IMR-90 (cell line): ENCODE measurements around the gene ADCY9. TPM values are rescaled to one million over a fixed set of nuclear protein-coding genes. Genes with fewer than 3 reads are reported as not detected.

ENCODE experiments used
- ATAC-seq: fragments of 200-7000 bp; cut with Tn5 transposase; 2 replicates; pipeline ENCODE4 v1.9.1; 2020; ENCODE audit warnings: low read depth, mild to moderate bottlenecking, moderate library complexity
- BruUV-seq: library from RNA; stranded (reverse); fragments of 400-500 nt; replicated peaks from 2 replicates; lab custom pipeline; 2021; lab: Mats Ljungman, UMichigan
- CTCF ChIA-PET: fragments of 300-600 bp; formaldehyde crosslinking; extraction: SDS; loops from one replicate; lab custom pipeline; 2021; ENCODE audit warnings: antibody characterized with exemption; lab: Yijun Ruan, JAX
- POLR2A ChIA-PET: fragments of 300-600 bp; sonication (Branson Sonifier 250); formaldehyde crosslinking; loops from one replicate; lab custom pipeline; 2022; ENCODE audit warnings: antibody characterized with exemption; ENCODE audit not compliant: unreplicated experiment; lab: Charles Lee
- DNase-seq: peaks from one replicate; pipeline ENCODE4 v3.0.0; 2013
- H2AFZ ChIP-seq: replicated peaks from 2 replicates; pipeline ENCODE3; 2013; ENCODE audit warnings: low read length, mild to moderate bottlenecking; ENCODE audit not compliant: poor library complexity
- H2AK5ac ChIP-seq: 2 replicates; pipeline ENCODE4 v1.6.1; 2013; ENCODE audit warnings: low read depth, low read length, inconsistent platforms
- H2AK9ac ChIP-seq: replicated peaks from 2 replicates; pipeline ENCODE3; 2013; ENCODE audit warnings: mild to moderate bottlenecking, low read depth, low read length, moderate library complexity; ENCODE audit not compliant: poor library complexity
- H2BK120ac ChIP-seq: 2 replicates; pipeline ENCODE4 v1.6.1; 2013; ENCODE audit warnings: low read depth, low read length, inconsistent platforms
- H2BK15ac ChIP-seq: 3 replicates; pipeline ENCODE4 v1.6.1; 2013; ENCODE audit warnings: low read depth, low read length, inconsistent platforms
- H2BK20ac ChIP-seq: 2 replicates; pipeline ENCODE4 v1.6.1; 2013; ENCODE audit warnings: low read depth, mild to moderate bottlenecking, inconsistent platforms, low read length, moderate library complexity
- H2BK5ac ChIP-seq: 2 replicates; pipeline ENCODE4 v1.6.1; 2013; ENCODE audit warnings: mild to moderate bottlenecking, low read depth, low read length, inconsistent platforms; ENCODE audit not compliant: poor library complexity, severe bottlenecking
- H3K14ac ChIP-seq: replicated peaks from 2 replicates; pipeline ENCODE4 v1.6.1; 2013; ENCODE audit warnings: low read depth, low read length, inconsistent platforms
- H3K18ac ChIP-seq: 2 replicates; pipeline ENCODE4 v1.6.1; 2013; ENCODE audit warnings: low read depth, low read length, control low read depth
- H3K23ac ChIP-seq: 2 replicates; pipeline ENCODE4 v1.6.1; 2013; ENCODE audit warnings: low read depth, low read length, inconsistent platforms
- H3K27ac ChIP-seq: 2 replicates; pipeline ENCODE4 v1.5.1; 2013; ENCODE audit warnings: mild to moderate bottlenecking, control low read depth, low read length; ENCODE audit not compliant: insufficient read depth
- H3K27me3 ChIP-seq: 2 replicates; pipeline ENCODE4 v1.6.1; 2013; ENCODE audit warnings: low read length; ENCODE audit not compliant: control insufficient read depth, insufficient read depth
- H3K36me3 ChIP-seq: 2 replicates; pipeline ENCODE4 v1.6.1; 2013; ENCODE audit warnings: low read length, mixed read lengths; ENCODE audit not compliant: control insufficient read depth, insufficient read depth
- H3K4ac ChIP-seq: 2 replicates; pipeline ENCODE4 v1.6.1; 2013; ENCODE audit warnings: low read depth, low read length, inconsistent platforms
- H3K4me1 ChIP-seq: 2 replicates; pipeline ENCODE4 v1.6.1; 2013; ENCODE audit warnings: low read length, mixed read lengths; ENCODE audit not compliant: control insufficient read depth, insufficient read depth
- H3K4me2 ChIP-seq: 2 replicates; pipeline ENCODE4 v1.6.1; 2013; ENCODE audit warnings: low read depth, mild to moderate bottlenecking, control low read depth, low read length, moderate library complexity
- H3K4me3 ChIP-seq: 2 replicates; pipeline ENCODE4 v1.5.1; 2013; ENCODE audit warnings: low read depth, mild to moderate bottlenecking, control low read depth, low read length, moderate library complexity; ENCODE audit not compliant: insufficient read depth
- H3K56ac ChIP-seq: 2 replicates; pipeline ENCODE4 v1.6.1; 2013; ENCODE audit warnings: low read length, inconsistent platforms; ENCODE audit not compliant: insufficient read depth; ENCODE audit errors: extremely low read depth
- H3K79me1 ChIP-seq, 2 experiments: 2 replicates each; pipeline ENCODE4 v1.6.1; 2013; ENCODE audit warnings: low read length in 2 of 2, inconsistent platforms in 1 of 2, low read depth in 1 of 2
- H3K9ac ChIP-seq: 2 replicates; pipeline ENCODE4 v1.6.1; 2013; ENCODE audit warnings: low read depth, low read length, control low read depth
- H3K9me1 ChIP-seq: 2 replicates; pipeline ENCODE4 v1.6.1; 2013; ENCODE audit warnings: low read length, inconsistent platforms; ENCODE audit not compliant: insufficient read depth
- H3K9me3 ChIP-seq: 2 replicates; pipeline ENCODE4 v1.6.1; 2013; ENCODE audit warnings: low read length; ENCODE audit not compliant: control insufficient read depth, insufficient read depth
- H4K20me1 ChIP-seq: 2 replicates; pipeline ENCODE4 v1.6.1; 2013; ENCODE audit warnings: low read length, inconsistent platforms; ENCODE audit not compliant: insufficient read depth
- H4K5ac ChIP-seq: 2 replicates; pipeline ENCODE4 v1.6.1; 2013; ENCODE audit warnings: mild to moderate bottlenecking, low read depth, low read length, control low read depth
- H4K8ac ChIP-seq, 2 experiments: 2 replicates each; pipeline ENCODE4 v1.6.1; 2013; ENCODE audit warnings: low read depth in 2 of 2, low read length in 2 of 2, control low read depth in 1 of 2, inconsistent platforms in 1 of 2
- H4K91ac ChIP-seq: 2 replicates; pipeline ENCODE4 v1.6.1; 2013; ENCODE audit warnings: low read depth, low read length, inconsistent platforms; ENCODE audit not compliant: insufficient read depth
- BHLHE40 ChIP-seq: fragments of 150-350 bp; IDR thresholded peaks from 2 replicates; pipeline ENCODE4 v1.6.1; 2016; ENCODE audit warnings: mild to moderate bottlenecking, low read depth, low read length
- CEBPB ChIP-seq: IDR thresholded peaks from 2 replicates; pipeline ENCODE4 v1.6.1; 2012; ENCODE audit warnings: low read depth, low read length, improper control_type of control experiment
- MAFK ChIP-seq: IDR thresholded peaks from 2 replicates; pipeline ENCODE4 v1.6.1; 2012; ENCODE audit warnings: low read depth, low read length, improper control_type of control experiment
- MXI1 ChIP-seq: IDR thresholded peaks from 2 replicates; pipeline ENCODE4 v1.6.1; 2012; ENCODE audit warnings: low read depth, mild to moderate bottlenecking, low read length, moderate library complexity, borderline replicate concordance
- NFE2L2 ChIP-seq: fragments of 150-350 bp; IDR thresholded peaks from 2 replicates; pipeline ENCODE4 v1.6.1; 2016; ENCODE audit warnings: low read depth, mild to moderate bottlenecking, low read length
- SMC3 ChIP-seq: fragments of 150-350 bp; IDR thresholded peaks from 2 replicates; pipeline ENCODE4 v1.6.1; 2016; ENCODE audit warnings: low read depth, mild to moderate bottlenecking, antibody characterized with exemption, low read length, moderate library complexity
- WGBS, 2 experiments: methylation state at CpG; one replicate each; pipeline versions ENCODE4 v1.1.5 to v1.1.7; 2013; ENCODE audit warnings: missing lambda C conversion rate in 2 of 2; ENCODE audit not compliant: insufficient read length in 1 of 2; ENCODE audit errors: extremely low coverage in 2 of 2; 5-methylcytosine and 5-hydroxymethylcytosine counted together
- dilution Hi-C: fragments of 300-500 bp; cut with HindIII; formaldehyde crosslinking; loops from one replicate; pipeline ENCODE4 v1.14.3; 2018; ENCODE audit warnings: low sequenced_read_pairs; ENCODE audit not compliant: unreplicated experiment
- in situ Hi-C: fragments of 300-500 bp; cut with MboI; formaldehyde crosslinking; loops from 3 replicates; pipeline ENCODE4 v1.14.3; 2019; ENCODE audit warnings: low sequenced_read_pairs, inconsistent platforms, mixed read lengths
- intact Hi-C: fragments of 100-400 bp; cut with micrococcal nuclease; formaldehyde crosslinking; loops from 2 replicates; pipeline ENCODE4 v1.10.0; 2022
- polyA plus RNA-seq, 3 experiments: library from polyadenylated mRNA; depleted of rRNA; stranded (reverse); fragments of >200 nt; gene quantifications; 2 replicates each; pipeline ENCODE4 v1.2.3, GENCODE V29; 2012; ENCODE audit warnings: low replicate concordance in 1 of 3
- total RNA-seq: library from RNA; depleted of rRNA; stranded (reverse); fragments of >200 nt; gene quantifications from 2 replicates; pipeline ENCODE4 v1.2.3, GENCODE V29; 2012
- TF ChIP-seq, protein P1 (sequence below): fragments of 150-350 bp; IDR thresholded peaks from 2 replicates; pipeline ENCODE4 v1.6.1; 2016; ENCODE audit warnings: low read depth, mild to moderate bottlenecking, low read length, moderate library complexity, borderline replicate concordance
- TF ChIP-seq, protein P2 (sequence below): fragments of 150-350 bp; IDR thresholded peaks from 2 replicates; pipeline ENCODE4 v1.6.1; 2017; ENCODE audit warnings: mild to moderate bottlenecking, antibody characterized with exemption, low read length, low read depth
- TF ChIP-seq, protein P3 (sequence below): conservative IDR thresholded peaks from 2 replicates; pipeline ENCODE4 v1.5.1; 2012; ENCODE audit warnings: mild to moderate bottlenecking, low read depth, low read length, improper control_type of control experiment

Gene ADCY9
- total and polyA plus RNA-seq, 2 of the 4 experiments (the other 2 are of a cell fraction) = 5.4 to 12.5 TPM

DNA sequence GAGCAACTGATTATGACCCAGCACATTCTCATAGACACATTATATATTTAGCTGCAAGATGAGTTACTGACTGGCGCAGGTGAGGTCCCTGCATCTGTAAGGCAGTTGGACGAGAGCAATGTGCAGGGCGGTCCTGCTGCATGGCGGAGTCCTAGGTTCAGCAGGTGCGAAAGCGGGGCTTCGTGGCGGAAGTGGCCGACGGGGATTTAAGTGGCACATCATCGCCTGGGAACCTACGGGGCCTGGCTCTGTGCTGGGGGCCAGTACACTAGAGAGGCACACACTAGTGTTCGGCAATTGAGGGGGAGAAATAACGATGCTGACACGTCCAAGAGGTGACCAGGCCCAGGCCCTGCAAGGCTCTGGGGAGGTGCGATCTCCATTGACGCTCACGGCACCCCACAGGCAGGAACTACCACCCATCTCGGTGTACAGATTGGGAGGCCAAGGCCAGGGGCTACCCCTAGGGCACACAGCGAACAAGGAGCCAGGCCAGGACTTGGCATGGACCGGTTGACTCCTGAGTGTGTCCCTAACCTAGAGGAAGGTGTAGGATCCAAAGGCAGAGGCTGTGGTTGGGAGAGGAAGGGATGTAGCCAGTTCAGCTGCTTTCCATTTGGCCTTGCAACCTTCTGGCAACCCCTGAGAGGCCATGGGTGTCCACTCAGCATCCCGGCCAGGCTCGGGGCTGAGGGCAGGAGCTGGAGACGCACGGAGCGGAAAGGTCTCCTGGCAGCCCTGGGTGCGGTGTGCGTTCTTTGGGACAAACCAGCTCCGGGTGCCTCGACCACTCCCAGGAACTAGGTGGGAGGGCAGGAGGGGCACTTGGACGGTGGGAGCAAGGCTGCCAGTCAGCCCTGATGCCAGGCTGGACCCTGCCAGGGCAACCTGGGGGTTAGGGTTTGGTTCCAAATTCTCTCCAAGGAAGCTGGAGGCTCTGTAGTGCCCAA, 131.9 kb downstream of the ADCY9 start (continued):
- TF ChIP-seq BHLHE40 = no peak
- no peak for TF ChIP-seq MXI1

DNA sequence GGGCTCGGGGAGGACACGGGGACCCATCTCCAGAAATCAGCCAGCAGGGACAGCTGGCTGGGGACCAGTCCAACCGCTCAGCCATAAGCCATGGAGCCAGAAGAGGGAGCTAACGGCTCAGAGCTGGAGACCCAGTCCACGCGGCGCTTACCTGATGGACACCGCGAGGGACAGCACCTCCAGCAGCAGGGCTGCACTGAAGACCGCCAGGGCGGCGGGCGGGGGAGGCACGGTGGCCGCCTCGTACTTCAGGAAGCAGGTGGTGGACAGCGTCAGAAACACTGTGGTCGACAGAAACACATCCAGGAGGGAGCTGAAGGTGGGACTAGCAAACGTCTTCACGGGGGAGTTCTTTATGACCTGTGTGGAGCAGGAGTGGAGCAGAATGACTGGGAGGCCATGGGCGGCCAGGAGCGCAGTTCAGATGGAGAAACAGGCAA, 133.1 kb downstream of the ADCY9 start:
- CTCF ChIA-PET = interaction anchor here (0.5 to 2.0 kb wide), 6 partner anchors 25 to 271 kb away, joined by 3 to 11 read pairs (median 4); no protein-coding TSS in a partner anchor
- Histone ChIP-seq H2BK20ac (no peak overlapping the region), H3K9me1 (0 out of 2 replicates have a peak, but pooled peaks cover 3% of the 10 kb centered on the region), H3K56ac (no peak overlapping the region), H3K14ac (no peak overlapping the region), H4K20me1 (no peaks in the 10 kb centered on the region), H3K18ac (no peak overlapping the region), H2AFZ (peak overlapping the region; percentile 68), H4K5ac (no peak overlapping the region), H2AK5ac (peak overlapping the region; percentile 41; the same call in 1 of the 2 replicates), H3K27me3 (no peaks in the 10 kb centered on the region), H3K4ac (peak overlapping the region; percentile 54), H2BK120ac (0 out of 2 replicates have a peak overlapping the region, but pooled peaks have one; percentile 38), H2BK5ac (no peak overlapping the region), H3K4me1 (peaks cover 13% of the 10 kb centered on the region), H4K91ac (peak overlapping the region; percentile 68), H3K4me3 (no peak overlapping the region), H3K79me1 (peaks cover 4 to 20% of the 10 kb centered on the region in 2 experiments; a peak in 2 of 4 replicates), H3K9ac (no peak overlapping the region), H2BK15ac (no peak overlapping the region), H3K27ac (no peak overlapping the region), H3K4me2 (no peak overlapping the region), H3K36me3 (peaks cover 22% of the 10 kb centered on the region; the same call in 1 of the 2 replicates), H2AK9ac (peak overlapping the region; percentile 82), H3K23ac (no peak overlapping the region), H4K8ac (peak overlapping the region in 1 of 2 experiments; percentile 26; a peak in 1 of 4 replicates), H3K9me3 (no peaks in the 10 kb centered on the region)
- DNase-seq = peak; percentile 69
- peak; percentile 64 for ATAC-seq
- BruUV-seq = no TSS peak
- intact Hi-C loops (loop anchor here (1.0 to 10.0 kb wide), 3 partner anchors 132 to 269 kb away; no protein-coding TSS in a partner anchor), dilution Hi-C loops (no loop called here), in situ Hi-C loops (loop anchor here (10.0 kb wide), 2 partner anchors 272 to 352 kb away; no protein-coding TSS in a partner anchor)
- POLR2A ChIA-PET = interaction anchor here (0.8 kb wide), 1 partner anchor 30 kb away, joined by 3 read pairs; no protein-coding TSS in a partner anchor
- 29% methylated on average over 10 of the region's 22 CpGs; no CpG with 5 or more reads in 1 of the 2 experiments for WGBS, 2 experiments
- no peak for TF ChIP-seq MAFK
- no peak for TF ChIP-seq BHLHE40
- TF ChIP-seq SMC3 = peak; percentile 90
- TF ChIP-seq NFE2L2 = no peak
- TF ChIP-seq, protein P1, sequence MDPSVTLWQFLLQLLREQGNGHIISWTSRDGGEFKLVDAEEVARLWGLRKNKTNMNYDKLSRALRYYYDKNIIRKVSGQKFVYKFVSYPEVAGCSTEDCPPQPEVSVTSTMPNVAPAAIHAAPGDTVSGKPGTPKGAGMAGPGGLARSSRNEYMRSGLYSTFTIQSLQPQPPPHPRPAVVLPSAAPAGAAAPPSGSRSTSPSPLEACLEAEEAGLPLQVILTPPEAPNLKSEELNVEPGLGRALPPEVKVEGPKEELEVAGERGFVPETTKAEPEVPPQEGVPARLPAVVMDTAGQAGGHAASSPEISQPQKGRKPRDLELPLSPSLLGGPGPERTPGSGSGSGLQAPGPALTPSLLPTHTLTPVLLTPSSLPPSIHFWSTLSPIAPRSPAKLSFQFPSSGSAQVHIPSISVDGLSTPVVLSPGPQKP = no peak
- TF ChIP-seq, protein P2, sequence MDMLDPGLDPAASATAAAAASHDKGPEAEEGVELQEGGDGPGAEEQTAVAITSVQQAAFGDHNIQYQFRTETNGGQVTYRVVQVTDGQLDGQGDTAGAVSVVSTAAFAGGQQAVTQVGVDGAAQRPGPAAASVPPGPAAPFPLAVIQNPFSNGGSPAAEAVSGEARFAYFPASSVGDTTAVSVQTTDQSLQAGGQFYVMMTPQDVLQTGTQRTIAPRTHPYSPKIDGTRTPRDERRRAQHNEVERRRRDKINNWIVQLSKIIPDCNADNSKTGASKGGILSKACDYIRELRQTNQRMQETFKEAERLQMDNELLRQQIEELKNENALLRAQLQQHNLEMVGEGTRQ = no peak
- TF ChIP-seq, protein P3, sequence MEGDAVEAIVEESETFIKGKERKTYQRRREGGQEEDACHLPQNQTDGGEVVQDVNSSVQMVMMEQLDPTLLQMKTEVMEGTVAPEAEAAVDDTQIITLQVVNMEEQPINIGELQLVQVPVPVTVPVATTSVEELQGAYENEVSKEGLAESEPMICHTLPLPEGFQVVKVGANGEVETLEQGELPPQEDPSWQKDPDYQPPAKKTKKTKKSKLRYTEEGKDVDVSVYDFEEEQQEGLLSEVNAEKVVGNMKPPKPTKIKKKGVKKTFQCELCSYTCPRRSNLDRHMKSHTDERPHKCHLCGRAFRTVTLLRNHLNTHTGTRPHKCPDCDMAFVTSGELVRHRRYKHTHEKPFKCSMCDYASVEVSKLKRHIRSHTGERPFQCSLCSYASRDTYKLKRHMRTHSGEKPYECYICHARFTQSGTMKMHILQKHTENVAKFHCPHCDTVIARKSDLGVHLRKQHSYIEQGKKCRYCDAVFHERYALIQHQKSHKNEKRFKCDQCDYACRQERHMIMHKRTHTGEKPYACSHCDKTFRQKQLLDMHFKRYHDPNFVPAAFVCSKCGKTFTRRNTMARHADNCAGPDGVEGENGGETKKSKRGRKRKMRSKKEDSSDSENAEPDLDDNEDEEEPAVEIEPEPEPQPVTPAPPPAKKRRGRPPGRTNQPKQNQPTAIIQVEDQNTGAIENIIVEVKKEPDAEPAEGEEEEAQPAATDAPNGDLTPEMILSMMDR = peak; percentile 80
- no peak for TF ChIP-seq CEBPB
